Mucosa of gallbladder (tissue), 1 donor: ENCODE measurements around the gene OSM. TPM values are rescaled to one million over a fixed set of nuclear protein-coding genes. Genes with fewer than 3 reads are reported as not detected.

ENCODE experiments used
- DNase-seq: peaks from one replicate; pipeline ENCODE4 v3.0.0-alpha.2; 2020; ENCODE audit warnings: low spot score
- total RNA-seq: library from RNA; stranded (reverse); gene quantifications from one replicate; pipeline ENCODE4 v1.2.1, GENCODE V29; 2021
- donor health status: DM: no; HTN: no; CAD: no.

Gene OSM
- 4.7 TPM for total RNA-seq

DNA sequence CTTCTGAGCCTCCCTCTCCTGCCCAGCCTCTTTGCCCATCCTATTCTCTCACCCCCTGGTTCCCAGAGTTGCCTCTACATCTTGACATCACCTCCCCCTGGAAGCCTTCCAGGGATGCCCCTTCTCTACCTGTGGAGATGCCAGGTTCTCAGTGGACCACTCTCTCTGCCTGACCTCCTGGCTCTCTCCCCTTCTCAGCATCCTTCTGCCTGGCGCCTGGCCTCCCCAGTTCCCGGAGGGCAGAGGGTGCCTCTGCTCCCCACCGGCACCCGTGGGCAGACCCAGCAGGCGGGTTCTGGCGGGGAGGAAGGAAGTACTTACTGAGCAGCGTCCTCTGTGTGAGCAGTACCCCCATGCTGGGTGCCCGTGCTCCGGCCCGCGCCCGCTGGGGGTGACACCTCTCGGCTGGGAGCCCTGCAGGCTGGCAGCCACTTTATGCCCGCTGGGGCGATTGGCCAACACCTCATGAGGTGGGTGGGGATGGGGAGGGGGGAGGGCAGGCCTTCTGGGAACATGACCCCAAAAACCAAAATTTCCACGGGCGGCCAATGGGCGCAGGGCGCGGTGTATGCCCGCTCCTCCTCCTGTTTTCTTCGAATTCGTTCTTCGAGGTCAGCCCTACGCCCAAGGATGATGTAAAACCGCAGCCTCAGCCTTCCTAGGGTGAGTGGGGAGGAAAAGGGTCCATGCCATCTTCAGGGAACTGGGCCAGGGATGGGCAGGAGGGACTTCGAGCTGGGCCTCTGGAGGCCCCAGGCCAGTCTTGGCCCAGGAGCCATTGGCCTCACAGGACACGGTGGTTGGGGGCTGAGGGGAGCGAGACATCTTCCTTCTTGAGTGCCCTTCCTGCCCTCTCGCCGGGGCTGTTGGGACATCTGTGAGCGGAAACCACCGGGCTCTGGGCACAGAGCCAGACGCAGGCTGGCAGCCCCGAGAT is at the start of gene OSM:
Gene OSM, minus strand, starts transcription at position 407 of the 937 bp plus-strand sequence. Its CDS starts 52 bp downstream, at position 355.
- peak; percentile 63 for DNase-seq

DNA sequence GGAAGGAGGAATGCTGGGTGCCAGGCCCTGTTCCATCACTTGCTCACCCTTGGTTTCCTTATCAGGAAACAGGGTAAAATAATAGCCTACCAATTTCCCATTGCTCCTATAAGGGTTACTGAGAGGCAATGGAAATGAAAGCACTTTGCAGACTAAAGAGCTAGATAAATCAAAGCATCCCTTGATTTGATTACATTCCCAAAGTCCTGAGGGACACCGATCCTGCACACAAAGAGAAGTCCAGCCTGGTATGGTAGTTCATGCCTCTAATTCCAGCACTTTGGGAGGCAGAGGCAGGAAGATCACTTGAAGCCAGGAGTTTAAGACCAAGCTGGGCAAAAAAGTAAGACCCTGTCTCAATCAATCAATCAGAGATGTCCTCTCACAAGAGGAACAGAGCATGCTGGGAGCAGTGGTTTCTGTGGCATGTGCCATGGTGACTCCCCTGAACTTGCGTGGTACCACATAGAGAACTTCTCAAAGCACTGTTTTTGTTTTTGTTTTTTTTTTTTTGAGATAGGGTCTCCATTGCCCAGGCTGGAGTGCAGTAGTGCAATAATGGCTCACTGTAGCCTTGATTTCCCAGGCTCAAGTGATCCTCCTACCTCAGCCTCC is 49.4 kb upstream of the OSM start:
- no peak for DNase-seq

DNA sequence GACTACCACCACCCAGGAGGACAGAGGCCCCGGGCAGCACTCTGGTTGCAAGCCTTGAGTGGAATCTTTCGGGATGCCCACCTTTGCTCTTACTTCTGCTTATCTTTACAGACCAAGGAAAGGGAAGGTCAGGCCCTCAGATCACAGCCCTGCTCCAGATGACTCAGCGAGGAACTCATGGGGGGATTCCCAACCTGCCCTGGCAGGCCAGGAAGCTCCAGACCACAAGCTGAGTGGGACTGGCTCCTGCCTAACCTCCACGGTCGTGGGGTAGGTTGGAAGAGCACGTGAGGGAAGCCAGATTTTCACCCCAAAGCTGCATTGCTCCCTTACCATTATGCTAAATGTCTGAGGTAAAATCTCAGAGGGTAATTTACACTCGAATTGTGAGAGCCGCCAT is 48.3 kb upstream of the OSM start:
- no peak for DNase-seq

DNA sequence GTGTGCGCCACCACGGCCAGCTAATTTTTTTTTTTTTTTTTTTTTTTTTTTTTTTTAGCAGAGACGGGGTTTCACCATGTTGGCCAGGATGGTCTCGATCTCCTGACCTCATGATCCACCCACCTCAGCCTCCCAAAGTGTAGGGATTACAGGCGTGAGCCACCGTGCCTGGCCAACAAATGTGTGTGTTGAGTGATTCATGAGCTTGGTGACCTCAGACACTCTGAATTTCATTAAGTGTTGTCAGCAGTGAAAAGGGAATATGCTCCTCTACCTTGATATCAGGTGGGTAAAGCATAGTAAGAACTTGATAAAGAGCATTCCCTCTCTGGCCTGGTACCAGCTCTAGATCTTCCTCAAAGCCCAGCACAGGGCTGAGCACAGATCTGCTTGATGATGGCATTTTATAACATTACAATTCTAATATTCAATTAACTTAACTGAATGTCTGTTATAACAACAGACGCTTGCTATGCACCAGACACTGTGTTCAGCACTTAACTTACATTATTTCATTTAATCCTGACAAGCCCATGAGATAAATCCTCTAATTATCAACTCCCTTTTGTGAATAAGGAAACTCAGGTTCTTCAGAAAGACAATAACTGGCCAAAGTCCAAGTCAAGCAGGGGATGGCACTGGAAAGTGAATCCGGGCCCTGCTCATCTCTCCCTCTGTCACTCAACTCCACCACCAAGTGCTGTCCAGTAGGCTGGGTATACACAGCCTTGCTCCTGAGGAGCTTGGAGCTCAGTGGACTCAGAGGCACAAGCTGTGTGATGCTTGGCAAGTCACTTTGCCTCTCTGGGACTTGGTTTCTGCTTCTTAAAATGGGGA is 47.1 kb upstream of the OSM start:
- DNase-seq: no peak

DNA sequence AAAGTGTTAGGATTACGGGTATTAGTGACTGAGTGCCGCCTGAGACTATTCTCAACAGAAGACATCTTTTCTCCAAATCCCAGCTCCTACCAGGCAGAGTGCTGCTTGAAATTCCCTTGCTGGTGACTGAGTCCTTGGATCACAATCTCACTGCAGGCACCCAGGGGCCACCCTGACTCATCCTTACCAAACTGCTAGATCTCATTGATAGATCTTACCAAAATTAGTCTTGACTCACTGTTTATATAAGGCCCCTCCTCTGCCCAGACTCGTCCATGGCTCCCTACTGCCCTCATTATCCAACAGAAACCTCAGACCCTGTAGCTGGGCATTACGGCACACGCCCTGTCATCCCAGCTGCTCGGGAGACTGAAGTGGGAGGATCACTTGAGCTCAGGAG is 45.4 kb upstream of the OSM start:
- DNase-seq: no peak

DNA sequence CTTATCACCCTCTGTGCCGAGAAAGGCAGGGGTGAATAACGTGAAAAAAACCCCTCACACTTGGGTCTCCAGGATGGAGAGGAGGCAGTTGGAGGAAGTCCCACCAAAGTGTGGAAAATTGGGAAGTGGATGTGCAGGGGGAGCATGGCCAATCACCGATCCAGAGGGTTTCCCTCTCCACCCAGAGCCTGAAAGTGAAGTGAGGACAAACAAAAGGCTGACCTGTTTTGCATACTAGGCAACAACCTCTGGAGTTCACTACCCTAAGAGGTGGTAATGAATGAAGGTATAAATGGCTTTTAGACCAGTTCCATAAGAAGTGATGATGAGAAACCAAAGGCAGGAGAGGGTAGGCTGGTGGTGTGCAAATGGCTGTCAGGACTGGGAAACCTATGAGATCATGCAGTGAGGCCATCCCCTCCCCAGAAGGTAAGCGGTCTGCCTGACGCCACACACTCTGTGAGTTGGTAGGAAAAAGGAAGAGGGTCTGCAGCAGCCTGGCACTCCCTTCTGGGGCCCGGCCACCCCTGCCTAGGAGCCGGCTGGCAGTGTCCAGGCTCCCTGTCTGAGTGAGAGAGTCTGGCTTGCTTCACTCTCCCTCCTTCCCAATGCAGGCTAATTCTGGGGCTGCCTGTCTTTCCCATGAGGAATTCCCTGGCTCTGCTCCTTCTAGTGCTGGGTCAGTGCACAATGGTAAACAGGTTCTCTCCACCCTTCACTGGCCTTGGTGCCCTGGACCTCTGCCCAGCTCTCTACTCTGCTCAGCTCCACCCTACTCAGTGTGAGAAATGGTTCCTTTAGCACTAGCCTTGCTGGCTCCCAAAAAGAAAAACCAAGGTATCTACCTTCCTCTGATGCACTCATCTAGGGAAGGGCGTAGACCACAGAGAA is 44.5 kb upstream of the OSM start:
- DNase-seq: peak; percentile 87

DNA sequence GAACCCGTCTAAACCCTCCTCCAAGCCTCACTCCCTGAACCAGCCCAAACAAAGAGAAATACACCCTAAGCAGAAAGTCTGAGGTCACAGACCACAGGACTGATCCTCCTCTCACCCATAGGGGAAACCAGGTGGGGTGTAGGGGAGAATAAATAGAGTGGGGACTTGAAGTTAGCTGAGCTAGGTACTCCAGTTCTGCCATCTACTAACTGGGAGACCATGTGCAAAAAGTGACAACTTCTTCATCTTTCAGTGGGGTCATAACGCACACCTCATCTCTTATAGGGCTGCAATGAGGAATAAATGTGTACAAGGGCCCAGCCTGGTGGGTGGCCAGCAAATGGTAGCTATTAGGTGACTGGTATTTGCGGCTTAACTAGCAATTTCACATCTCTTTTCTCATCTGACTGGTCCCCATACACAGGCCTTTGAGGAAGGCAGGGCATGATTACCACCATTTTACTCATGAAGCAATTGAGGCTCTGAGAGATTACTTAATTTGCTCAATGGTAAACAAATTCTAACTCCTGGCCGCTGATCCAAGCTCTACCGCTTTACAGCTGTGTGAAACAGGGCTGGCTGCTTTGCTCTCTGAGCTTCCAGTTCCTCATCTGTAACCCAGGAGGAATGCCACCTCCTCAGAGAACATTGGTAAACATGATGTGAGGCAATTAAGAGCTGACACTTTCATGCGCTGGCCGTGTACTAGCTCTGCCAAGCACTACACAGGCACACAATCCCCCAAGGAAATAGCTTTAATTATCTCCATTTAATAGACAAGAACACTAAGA is 43.5 kb upstream of the OSM start:
- DNase-seq: peak; percentile 70

DNA sequence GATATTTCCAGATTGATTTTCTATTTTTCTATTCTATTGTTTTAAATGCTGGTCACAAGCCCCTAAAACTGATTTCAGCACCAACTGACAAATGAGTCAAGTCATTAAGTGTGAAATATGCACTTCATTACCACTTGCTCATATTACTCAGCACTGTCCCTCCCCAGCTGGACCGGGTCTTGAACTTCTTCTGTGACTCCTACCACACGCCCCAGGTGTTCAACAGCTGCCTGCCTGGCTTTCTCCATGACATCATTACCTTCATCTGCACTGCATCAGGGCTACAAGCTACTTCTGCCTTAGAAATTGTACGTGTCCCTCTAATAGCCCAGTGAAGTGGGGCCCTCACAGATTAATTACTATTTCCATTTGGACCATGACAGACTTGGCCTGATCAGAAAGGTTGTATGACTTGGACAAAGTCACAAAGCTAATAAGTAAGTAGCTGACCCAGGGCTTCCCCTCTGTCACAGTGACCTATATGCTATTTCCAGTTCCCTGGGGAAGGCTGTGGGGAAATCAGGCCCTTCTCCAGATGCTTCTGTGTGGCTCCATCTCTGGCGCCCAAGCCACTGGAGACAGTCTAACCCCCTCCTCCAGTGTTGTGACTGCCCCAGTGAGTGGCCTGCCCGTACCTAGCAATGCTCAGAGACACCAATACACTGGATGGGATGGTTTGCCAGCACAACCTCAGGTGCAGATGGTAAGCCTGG is 42.0 kb upstream of the OSM start:
- no peak for DNase-seq

DNA sequence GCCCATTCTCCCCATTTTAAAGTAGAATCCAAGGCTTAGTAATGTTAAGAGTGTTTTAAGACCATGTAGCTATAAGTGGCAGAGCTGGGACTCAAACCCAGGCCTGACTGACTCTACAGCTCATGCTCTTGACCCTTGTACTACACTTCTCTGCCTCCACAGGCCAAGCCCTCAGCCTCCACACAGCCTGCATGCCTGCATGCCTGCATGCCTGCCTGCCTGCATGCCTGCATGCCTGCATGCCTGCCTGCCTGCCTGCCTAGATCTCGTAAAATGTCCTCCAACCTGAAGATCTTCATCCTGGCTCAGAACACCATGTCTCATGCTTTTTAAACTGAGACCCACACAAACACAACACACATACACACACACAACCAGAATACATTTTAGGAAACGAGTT is 41.4 kb upstream of the OSM start:
- DNase-seq: no peak

DNA sequence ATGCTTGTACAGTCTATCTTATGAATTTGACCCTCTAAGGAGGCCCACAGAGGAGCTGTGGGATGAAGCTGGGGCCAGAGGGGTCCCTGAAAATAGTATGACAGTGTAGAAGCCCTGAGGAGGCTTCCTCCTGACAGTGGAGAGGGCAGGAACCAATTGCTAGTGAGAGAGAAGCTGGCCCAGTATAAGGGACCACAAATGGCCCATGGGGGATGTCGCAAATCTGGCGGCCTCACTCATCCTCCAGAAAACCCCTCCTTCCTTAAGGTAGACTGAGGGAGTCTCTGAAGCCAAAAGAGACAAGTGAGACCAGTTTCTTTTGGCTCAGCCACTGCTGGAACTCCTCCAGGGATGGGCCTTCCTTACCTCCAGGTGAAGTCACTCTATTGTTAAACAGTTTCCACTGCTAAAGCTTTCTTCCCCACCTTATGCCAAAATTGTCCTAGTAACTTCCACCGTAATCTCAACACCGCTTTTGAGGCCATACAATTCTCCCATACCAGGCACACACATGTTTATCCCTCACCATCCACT is 40.5 kb upstream of the OSM start:
- no peak for DNase-seq

DNA sequence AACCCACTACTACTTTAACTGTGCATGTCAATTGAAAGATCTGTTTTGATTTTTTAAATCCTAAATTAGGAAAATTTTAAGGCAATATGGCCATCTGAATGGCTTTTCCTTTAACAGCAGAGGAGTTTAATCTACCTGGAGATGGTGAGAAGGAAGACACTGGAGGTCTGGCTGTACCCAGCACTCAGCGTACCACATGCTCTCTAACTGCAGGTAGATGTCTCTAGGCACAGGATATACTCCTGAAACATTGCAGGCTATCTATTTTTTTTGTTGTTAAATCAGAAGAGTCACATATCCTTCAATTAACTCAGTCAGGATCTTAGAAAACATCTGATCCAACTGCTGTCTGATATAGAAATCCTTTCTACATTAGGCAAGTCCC is 40.0 kb upstream of the OSM start:
- no peak for DNase-seq

DNA sequence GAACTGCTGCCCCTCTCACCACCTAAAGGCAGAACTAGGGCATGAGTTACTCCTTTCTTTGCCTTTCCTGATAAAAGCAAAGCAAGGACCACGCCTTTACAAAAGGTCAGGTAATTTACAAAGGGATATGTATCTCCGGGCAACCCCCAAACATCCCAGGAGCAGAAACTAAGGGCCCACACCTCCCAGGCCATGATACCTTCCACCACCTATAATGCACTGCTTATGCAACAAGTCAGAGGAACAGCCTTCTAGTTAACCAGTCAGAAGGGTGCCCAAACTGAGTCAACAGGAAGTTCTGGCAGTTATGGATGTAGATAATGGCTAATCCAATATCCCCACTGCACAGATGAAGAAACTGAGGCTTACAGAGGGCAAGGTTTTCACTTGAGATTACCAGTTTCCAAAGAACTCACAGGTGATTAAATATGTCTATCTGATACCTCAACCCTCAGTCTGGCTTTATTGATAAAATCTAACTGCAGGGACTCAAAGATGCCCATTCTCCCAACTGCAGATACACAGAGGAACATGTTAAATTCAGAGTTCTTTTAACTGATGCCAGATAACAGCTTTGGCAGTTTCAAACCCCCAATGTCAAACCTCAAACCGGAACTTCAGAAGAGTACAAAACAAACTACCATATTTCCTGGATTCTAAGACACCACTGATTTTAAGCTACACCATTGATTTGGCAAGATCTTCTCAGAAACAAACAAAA is 39.4 kb upstream of the OSM start:
- no peak for DNase-seq

DNA sequence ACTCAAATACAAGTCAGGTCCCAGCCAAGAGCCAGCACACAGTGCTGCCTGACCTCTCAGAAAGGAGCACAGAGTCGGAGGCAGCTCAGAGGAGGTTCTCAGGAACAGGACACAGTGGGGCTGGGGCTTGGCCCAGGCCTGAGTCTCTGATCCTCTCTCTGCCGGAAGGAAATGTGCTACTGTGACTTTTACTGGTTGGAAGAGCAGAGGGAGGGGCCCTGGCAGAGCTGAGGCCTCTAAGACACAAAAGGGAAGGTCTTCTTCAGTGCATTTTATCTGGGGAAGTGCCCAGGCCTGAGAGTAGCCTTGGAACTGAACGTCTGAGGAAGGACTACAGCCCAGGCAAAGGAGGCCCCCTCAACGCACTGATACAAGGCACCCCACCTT is 38.9 kb upstream of the OSM start:
- no peak for DNase-seq

DNA sequence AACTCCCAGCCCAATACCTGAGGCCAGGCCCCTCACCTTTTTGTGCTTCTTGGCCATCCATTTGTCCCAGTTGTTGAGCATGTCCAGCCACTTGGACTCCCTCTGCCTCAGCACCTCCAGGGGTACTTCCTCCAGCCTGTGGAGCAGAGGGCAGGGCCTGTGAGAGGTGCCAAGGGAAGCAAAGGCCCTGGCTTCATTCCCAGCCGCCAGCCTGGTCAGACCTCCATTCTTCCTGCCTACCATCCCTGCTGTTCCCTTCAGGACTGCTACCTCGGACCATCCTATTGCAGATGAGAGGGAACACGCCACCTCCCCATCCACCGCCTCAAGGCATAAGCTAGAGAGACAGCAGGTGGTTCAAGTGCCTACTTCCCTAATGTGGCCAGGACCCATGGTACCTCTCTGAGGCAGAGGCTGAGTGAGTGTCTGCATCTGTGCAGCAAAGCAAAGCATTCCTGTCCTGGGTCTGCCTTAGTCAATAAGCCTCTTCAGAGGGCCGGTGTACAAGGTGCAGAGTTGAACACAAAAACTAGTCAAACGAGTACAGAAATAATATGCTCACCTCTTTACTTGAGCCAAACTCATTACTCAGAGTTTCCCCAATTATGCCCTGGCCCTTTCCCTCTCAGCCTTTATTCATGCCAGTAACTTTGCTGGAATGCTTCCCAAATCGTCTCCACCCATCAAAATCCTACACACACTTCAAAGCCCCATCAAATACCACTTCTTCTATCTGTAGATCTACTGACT is 38.0 kb upstream of the OSM start:
- DNase-seq: no peak

DNA sequence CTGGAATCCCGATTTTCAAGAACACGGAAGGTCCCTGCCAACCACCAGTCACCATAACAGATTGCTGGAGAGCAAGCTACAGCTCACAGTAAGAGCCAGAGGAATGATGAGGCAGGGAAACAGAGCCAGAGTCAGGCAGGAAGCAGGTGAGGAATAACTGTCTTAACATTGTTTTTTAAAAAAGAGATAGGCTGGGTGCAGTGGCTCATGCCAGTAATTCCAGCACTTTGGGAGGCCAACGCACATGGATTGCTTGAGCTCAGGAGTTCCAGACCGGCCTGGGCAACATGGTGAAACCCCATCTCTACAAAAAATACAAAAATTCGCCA is 36.1 kb upstream of the OSM start:
- no peak for DNase-seq

DNA sequence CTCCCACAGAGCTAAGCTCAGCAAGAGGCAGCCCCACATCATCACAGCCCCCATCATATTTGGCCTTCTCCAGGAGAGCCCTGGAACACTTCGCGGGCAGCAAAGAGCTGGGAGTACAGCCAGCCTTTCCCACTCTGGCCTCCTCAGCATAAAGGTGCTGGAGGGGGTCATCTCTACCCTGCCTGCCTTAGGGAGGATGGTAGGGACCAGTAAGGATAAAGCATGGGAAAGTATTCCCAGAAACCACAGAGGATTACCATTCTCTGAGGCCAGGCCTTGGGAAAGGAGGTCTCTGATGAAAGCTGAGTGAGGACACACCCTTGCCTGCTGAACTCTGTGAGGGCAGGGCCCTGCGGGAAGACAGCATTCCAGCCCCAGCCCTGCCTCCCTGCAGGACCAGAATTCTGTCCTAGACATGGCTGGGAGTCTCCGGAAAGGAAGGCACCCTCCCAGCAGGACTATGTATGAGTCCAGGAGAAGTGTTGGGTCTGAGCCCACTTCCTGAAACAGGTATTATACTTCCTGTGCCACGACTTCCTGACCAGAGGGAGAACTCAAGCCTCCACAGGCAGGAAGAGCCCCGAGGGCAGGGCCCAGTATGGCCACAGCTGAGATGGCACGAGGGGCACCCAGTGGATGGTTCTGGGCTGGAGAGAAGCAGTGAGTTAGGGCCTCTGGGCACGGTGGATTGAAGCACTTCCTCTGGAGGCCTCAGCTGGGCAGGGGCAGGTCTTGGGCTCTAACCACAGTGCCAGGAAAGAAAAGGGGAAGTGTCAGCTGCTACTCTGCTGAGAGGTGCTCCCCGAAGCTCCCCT is 35.6 kb upstream of the OSM start:
- no peak for DNase-seq

DNA sequence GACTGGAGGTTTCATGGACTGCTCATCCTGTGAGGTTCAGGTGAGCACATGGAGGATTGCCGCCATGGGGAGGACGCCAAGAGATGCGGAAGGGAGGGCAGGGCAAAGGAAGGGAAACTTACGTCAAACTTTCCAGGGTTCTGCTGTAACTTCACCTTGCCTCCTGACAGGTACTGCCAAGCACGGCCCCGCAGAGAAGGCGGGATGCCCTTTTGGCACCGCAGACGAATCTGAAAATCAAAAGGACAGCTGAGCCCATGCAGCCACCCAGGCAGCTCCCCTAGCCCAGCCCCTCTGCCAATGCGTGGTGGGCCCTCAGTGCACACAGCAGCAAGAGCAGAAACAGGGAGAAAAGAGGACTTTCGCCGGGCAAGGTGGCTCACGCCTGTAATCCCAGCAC is 32.7 kb upstream of the OSM start:
- DNase-seq: no peak
